Frontal cortex (tissue), 4 donors: ENCODE measurements around the gene TMEM176B. TPM values are rescaled to one million over a fixed set of nuclear protein-coding genes. Genes with fewer than 3 reads are reported as not detected.

ENCODE experiments used
- DNase-seq, 2 donors: peaks; one replicate each; pipeline ENCODE4 v3.0.0; 2012; ENCODE audit warnings: low spot score in 2 of 2
- FAIRE-seq: peaks from 2 replicates; lab custom pipeline; 2012; peaks lifted over from hg19 to GRCh38; lab: Jason Lieb, UNC
- total RNA-seq: library from RNA; depleted of rRNA; stranded (reverse); fragments of >200 nt; gene quantifications from one replicate; pipeline ENCODE4 v1.2.3, GENCODE V29; 2014
- donor health status: control.
- donor health status: control.
- donor health status: control.

Gene TMEM176B
- 2.4 TPM for total RNA-seq

- DNase-seq, result peak; percentile 68 to 73
- FAIRE-seq, result no peak
Measured at GRCh38 chr7:150799741-150800580, at the start of gene TMEM176B. TSS of gene TMEM176B (minus strand) at chr7:150800364. CDS start at chr7:150796569, 3,795 bp downstream.

DNA sequence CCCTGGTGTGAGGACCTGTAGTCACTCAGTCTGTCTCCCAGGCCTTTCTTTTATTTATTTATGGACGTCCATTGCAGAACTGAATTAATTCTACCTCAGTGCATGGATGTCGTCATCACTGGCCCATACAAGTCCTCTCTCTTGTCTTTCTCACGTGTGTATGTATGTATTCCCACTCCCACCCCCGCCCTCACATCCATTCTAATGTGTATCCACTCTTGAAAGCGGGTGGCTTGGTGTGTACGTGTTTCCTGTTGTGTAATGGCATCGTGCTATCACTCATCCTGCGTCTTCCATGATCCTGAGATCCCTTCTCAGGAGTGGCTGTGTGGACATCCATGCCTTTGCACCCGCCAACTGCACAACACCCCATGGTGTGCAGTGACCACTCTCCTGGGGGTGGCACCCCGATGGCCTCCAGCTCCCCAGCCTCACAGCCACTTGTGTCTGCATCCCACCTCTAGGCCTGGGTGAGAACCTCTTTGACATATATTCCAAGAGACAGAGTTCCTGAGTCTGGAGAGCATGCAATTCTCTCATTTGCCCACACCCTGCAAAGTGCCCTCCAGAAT is 49.1 kb upstream of the TMEM176B start:
- FAIRE-seq, result no peak
- no peak for DNase-seq

DNA sequence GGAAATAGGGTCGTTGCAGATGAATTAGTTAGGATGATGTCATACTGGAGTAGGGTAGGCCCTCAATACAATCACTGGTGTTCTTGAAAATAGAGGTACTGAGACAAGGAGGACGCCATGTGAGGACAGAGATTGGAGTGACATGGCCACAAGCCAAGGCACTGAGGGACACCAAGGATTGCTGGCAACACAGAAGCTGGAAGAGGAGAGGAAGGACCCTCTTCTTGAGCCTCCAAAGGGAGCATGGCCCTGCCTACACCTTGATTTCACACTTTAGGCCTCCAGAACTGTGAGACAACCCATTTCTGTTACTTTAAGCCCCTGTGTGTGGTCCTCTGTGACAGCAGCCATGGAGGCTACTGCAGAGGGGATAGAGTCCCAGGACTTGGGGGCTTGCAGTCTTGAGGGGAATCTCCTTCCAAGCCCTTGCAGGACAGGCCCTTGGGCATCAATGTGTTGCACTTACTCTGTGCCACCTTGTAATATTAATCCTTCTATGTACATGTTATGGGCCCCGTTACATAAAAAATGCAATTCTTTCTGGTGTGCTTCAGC is 48.5 kb upstream of the TMEM176B start:
- no peak for DNase-seq
- no peak for FAIRE-seq

DNA sequence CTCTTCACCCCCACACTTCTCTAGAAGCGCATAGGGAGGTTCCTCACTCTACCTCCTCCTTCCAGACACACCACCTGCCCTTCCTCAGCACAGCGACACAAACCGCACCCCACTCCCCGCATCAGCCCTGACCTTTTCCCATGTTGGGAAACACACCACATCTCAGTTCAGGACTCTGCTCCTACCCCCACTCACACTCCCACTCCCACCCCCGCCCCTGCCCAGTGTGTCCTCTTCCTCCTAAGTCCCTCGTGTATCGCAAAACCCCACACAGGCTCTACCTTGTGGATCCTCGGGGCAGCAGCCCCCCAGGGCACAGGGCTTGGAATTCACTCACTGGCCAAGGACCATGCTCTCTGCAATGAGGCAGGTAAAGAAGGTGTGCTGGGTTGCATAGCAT is 47.9 kb upstream of the TMEM176B start:
- no peak for FAIRE-seq
- DNase-seq, result no peak

- no peak for DNase-seq
- FAIRE-seq, result no peak
Measured at GRCh38 chr7:150847536-150847935, 47.4 kb upstream of the TMEM176B start.

DNA sequence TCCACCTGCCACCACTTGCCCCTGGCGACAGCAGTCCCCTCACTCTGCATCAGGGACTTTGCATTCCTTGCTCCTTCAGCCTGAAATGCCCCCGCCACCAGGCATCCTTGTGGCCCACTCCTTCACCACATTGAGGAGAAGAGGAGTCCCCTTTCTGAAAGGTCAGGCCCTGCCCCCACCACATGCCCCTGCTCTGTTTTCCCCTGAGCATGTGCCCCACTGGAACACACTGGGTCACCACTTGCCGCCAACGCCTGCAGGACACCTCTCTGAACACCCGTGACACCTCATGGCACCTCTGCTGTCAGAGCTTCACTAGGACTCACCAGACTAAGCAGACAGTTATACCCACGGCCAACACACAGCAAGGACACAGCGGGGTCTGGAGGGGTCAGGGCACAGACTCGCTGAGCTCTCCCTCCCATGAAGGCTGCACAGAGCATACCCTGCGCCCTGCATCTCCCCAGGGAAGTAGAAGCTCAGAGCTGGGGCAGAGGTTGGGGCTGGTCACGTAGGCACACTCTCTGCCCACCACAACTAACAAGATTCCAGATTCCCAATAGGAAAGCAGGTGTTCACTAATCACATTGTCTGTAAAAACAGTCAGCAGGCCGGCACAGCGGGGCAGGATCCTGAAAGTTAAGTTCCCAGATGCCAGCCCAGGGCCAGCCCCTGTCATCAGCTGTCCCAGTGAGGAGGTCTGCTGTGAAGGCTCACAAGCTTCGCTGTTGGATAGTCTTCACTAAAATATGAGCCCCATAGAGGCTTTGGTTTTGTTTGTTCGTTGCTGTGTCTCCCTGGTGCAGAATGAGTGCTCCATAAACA is 46.3 kb upstream of the TMEM176B start:
- no peak for FAIRE-seq
- DNase-seq, result no peak

DNA sequence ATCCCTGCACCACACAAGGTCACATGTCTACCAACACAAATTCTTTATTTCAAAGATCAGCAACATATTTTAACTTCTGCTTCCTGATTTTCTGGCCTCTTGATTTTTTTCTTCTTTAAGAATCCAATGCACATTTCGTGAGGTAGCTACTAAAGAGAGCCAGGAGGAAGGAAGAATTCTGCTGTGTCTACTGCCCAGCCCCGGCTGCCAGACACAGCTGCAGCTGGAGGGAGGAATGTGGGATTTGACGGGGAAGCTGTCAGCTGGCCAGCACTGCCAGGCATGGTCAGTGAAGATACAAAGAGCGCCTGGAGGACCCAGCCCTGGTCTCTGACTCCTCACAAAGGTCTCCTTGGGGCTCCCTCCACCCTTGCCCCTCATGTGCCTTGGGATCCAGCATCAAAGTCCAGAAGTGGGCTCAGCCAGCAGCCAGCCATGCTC is 45.3 kb upstream of the TMEM176B start:
- DNase-seq, result no peak
- FAIRE-seq, result no peak

DNA sequence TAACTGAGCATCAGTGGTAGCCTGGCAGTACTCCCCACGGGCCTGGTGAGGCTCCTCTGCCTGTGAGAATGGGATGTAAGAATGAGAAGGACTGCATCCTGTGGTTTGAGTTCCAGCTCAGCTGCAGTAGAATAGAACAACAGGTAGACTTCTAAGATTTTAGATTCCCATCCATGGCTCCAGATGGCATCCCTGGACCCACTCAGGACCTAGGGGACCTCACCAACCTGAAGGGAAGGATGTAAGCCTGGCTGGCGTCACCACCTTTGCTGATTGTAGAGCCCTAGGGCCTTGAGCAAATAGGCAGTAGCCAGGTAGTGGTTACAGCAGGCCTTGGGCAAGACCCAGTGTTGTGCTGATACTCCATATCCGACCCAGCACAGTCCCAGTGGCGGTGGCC is 42.6 kb upstream of the TMEM176B start:
- DNase-seq (no peak), FAIRE-seq (no peak)

GRCh38 chr7:150842018-150842417 is 41.9 kb upstream of the TMEM176B start:
- FAIRE-seq, result no peak
- no peak for DNase-seq

- no peak for DNase-seq
- no peak for FAIRE-seq
Measured at GRCh38 chr7:150838965-150839650, 38.9 kb upstream of the TMEM176B start.

DNA sequence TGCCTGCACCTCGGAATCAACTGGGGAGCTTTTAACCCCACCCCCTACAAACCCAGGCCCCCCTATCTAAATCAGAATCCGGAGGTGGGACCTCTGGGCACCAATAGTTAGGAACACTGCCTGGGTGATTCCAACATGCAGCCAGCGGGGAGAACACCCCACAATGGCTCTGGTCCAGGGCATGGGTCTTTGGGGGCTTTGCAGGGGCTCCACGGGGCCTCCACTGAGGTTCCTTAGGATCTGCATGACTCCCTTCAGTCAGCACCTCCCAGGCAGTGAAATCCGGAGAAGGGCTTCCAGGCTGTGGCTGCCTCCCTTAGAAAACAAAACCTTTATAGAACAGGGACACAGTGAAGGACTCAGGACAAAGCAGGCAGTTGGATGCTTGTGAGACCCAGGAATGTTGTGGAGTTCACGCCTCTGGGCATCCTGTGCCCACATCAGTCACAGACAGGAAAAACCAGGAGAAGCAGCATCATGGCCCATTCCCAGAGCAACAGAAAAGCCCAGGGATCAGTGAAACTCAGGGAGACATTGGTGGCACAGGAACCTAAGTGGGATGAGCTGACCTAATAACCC is 35.6 kb upstream of the TMEM176B start:
- FAIRE-seq, result no peak
- DNase-seq, result no peak

- no peak for DNase-seq
- FAIRE-seq, result no peak
Measured at GRCh38 chr7:150835019-150835418, 34.9 kb upstream of the TMEM176B start.

GRCh38 chr7:150831851-150832250 is 31.7 kb upstream of the TMEM176B start:
- DNase-seq (no peak), FAIRE-seq (no peak)

DNA sequence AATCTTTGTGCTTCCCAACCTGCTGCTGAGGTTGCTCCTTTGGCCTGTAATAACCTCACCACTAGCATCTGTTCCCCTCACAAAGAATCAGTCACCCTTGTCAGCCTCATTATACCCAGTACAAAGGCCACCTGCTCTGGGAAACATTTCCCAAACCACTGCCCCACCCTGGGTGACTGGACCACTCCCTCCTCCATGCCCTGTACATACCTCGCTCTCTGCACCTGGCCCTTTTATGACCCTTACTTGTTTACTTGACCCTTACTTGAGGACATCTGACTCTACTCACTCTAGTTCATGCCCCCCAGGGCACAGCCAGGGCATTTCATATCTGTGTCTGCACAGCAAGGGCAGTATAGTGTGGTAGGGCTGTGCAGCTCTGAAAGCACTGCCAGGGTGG is 30.8 kb upstream of the TMEM176B start:
- no peak for FAIRE-seq

DNA sequence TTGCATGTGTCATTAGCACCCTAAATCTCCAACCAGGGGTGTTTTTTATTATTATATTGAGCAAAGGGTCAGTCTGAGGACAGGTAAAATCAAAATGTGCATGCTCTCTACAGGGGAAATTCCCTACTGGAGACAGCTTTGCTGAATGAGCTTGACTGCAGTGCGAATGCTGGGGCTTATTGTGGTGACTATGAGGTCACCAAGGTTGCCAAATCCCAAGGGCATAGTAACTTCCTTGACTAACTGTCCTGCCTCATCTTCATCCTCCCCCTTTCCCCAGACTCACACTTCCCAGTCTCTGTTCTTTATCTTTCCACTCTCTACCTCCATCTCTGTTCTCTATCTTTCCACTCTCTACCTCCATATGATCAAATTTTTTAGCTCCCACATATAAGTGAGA is 29.3 kb upstream of the TMEM176B start:
- DNase-seq (no peak), FAIRE-seq (no peak)

More for the DNA sequence above, 30.8 kb upstream of the TMEM176B start:
- DNase-seq, result no peak

DNA sequence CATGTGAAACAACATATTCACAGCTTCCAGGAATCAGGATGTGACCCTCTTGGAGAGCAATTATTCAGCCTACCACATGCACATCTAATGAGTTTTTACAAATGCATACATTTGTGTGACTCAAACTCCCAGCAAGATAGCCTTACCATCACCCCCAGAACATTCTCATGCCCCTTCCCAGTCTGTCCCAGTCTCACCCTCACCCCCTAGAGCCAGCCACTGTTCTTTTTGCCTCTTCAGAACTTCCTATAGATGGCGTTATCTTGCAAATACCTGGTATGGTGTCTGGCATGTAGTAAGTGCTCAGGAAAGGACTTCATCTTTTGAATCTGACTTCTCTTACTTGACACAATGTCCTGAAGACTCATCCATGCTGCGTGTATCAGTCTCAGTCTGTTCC is 28.2 kb upstream of the TMEM176B start:
- no peak for FAIRE-seq
- no peak for DNase-seq

- FAIRE-seq, result no peak
Measured at GRCh38 chr7:150826061-150826849, 26.1 kb upstream of the TMEM176B start.

GRCh38 chr7:150824379-150825177 is 24.4 kb upstream of the TMEM176B start:
- no peak for DNase-seq
- FAIRE-seq, result no peak

More at GRCh38 chr7:150826061-150826849, 26.1 kb upstream of the TMEM176B start:
- no peak for DNase-seq
